ENCODE data around the gene SAMD9. TPM values are rescaled to one million over a fixed set of nuclear protein-coding genes. Genes with fewer than 3 reads are reported as not detected.

SAMD9 gene
- 0.87 and 1.7 TPM in 2 replicates for total RNA-seq

DNA sequence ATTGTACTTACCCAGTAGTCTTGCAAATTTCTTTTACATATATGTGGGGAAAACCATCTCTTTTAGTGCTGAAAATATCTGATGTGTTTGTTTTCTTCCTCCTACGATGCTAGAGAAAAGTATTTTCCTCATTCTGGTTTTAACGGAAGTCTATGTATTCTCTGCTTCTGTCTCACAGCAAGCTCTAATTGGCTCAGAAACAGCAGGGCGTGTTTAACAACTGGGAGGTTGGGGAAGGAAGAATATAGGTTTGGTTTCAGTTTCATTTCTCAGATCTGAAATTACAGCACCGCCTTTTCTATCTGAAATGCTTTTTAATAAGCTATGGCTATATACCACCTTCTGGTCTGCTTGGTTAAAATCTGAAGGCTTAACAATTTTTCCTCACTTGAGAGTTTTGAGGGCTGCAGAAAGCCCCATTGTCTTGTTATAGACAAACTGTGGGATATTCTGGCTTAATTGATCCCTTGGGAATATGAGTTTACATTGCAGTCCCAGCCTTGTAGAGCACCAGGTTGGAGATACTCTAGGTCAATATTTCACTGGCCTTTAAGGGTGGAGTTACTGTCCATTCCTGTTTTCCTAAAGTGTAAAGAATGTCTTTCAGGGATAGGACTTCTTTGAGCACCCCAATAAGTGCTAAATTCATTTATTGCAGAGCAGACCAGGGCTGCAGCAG lies at the start of gene SAMD9:
Gene SAMD9, minus strand, starts transcription at position 128 of the 679 bp plus-strand sequence. CDS start 11,882 bp downstream, outside the sequence.
- H3K4me3 ChIP-seq (ENCODE audit: low read depth, low read length) = peak within 1 kb of the TSS; percentile 56
- DNase-seq (ENCODE audit: low read depth) = peak; percentile 30
- TF ChIP-seq, protein P1, sequence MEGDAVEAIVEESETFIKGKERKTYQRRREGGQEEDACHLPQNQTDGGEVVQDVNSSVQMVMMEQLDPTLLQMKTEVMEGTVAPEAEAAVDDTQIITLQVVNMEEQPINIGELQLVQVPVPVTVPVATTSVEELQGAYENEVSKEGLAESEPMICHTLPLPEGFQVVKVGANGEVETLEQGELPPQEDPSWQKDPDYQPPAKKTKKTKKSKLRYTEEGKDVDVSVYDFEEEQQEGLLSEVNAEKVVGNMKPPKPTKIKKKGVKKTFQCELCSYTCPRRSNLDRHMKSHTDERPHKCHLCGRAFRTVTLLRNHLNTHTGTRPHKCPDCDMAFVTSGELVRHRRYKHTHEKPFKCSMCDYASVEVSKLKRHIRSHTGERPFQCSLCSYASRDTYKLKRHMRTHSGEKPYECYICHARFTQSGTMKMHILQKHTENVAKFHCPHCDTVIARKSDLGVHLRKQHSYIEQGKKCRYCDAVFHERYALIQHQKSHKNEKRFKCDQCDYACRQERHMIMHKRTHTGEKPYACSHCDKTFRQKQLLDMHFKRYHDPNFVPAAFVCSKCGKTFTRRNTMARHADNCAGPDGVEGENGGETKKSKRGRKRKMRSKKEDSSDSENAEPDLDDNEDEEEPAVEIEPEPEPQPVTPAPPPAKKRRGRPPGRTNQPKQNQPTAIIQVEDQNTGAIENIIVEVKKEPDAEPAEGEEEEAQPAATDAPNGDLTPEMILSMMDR (conservative IDR thresholded peaks at IDR 0.05; ENCODE audit: low read depth, low read length) = no peak

DNA sequence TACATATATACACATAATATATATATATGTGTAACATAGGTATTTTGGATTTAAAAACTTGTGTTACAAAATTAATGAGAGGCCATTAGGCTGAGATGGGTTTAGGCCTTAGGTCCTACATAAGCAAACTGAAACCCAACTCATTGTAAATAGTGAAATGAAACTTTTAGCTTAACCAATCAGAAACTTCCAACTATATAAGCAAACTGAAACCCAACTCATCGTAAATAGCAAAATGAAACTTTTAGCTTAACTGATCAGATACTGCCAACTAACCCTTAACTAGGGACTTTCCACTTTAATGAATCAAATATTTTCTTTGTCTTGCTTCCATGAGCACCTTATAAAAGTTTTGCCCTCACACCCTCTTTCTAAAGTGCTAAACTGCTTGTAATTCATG lies 47.7 kb upstream of the SAMD9 start:
- TF ChIP-seq, protein P1 (conservative IDR thresholded peaks at IDR 0.05; ENCODE audit: low read depth, low read length) = no peak
- no peak for DNase-seq (ENCODE audit: low read depth)
- no peak overlapping the region for H3K4me3 ChIP-seq (ENCODE audit: low read depth, low read length)

DNA sequence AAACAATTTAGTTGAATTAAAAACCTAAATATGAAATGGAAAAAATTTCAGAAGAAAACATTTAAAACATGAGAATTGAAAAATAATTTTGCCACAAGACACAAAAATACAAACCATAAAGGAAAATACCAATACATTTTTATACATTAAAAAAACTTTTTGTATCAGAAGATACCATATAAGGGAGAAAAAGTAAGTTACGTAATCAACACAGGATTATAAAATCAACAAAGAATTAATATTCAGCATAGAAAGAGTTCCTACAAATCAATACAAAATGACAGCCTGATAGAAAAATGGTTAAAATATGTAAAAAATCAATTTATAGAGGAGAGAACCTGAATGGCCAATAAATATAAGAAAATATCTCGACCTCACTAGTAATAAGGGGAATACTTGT lies 47.0 kb upstream of the SAMD9 start:
- TF ChIP-seq, protein P1 (conservative IDR thresholded peaks at IDR 0.05; ENCODE audit: low read depth, low read length) = no peak
- no peak for DNase-seq (ENCODE audit: low read depth)
- no peak overlapping the region for H3K4me3 ChIP-seq (ENCODE audit: low read depth, low read length)

DNA sequence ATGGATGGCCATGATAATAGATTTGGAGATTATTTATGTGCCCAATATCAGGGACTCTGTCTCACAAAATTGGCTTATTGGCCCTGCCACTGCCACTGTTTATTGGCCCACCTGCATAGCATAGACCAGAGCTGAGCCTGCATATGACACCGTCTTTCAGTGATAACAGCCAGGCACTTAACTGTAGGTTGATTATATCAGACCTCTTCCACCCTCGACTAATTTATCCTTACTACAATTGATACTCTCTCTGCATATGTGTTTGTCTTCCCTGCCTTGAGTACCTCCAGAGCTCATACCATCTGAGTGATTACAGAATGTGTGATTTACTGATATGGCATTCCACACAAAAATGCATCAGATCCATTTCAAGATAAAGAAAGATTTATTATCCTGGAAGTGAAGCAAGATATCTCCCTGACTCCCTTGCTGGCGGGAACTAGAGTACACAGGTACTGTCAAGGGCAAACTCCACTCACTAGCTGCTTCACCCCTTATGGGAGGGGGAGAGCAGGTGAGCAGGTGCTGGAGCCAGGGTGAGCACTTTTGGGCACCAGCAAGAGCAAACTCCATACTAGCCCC lies 43.5 kb upstream of the SAMD9 start:
- H3K4me3 ChIP-seq (ENCODE audit: low read depth, low read length) = no peak overlapping the region
- DNase-seq (ENCODE audit: low read depth) = no peak
- TF ChIP-seq, protein P1 (conservative IDR thresholded peaks at IDR 0.05; ENCODE audit: low read depth, low read length) = no peak

DNA sequence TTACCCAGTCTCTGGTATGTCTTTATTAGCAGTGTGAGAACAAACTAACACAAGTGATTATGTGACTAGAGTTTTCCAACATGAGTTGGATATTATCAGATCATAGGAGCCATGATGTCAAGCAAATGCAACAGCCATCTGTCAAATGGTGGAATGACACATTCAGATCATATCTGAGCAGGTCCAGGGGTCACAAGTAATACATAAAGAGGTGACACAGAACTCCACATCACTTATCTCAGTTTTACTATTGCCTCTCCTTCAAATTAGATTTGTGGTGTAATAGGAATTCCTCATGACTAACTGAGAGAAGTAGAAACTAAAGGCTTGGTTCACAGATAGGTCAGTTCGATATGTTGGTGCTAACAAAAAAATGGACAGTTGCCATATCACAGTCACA lies 42.6 kb upstream of the SAMD9 start:
- no peak overlapping the region for H3K4me3 ChIP-seq (ENCODE audit: low read depth, low read length)
- TF ChIP-seq, protein P1 (conservative IDR thresholded peaks at IDR 0.05; ENCODE audit: low read depth, low read length) = no peak
- DNase-seq (ENCODE audit: low read depth) = no peak

DNA sequence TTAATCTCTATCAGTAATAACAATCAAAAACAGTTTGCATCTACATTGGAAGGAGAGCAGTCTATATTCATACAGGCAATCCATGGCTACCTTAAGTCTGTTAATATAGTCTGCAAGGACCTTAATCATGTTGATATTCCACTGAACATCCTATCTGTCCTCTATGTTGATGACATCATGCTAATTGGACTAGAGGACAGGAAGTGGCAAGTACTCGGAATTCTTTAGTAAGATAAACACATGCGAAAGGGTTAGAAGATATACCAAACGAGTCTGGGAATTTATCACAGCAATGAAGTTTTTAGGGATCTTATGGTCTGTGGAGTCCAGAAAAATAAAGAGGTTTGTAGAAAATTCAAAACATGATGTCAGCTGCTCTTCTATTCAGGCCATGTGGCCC lies 41.7 kb upstream of the SAMD9 start:
- TF ChIP-seq, protein P1 (conservative IDR thresholded peaks at IDR 0.05; ENCODE audit: low read depth, low read length) = no peak
- DNase-seq (ENCODE audit: low read depth) = no peak
- no peak overlapping the region for H3K4me3 ChIP-seq (ENCODE audit: low read depth, low read length)

DNA sequence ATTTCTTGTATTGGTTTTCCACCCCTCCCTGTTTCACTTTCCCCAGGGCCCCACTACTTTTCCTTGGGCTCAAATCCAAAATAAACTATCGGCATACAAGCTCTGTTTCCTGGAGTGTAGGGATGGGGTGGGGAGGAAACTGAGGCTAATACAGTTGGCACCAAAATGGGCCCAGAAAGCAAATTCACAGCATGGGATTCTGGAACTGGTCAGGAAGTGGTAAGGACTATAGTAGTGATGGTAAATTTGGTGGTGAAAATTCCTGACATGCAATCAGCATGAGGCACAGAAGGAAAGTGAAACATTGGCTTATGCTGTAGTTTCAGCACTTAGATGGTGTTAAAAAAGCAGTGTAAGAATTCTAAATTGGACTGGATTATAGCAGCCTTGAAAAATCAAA lies 39.1 kb upstream of the SAMD9 start:
- TF ChIP-seq, protein P1 (conservative IDR thresholded peaks at IDR 0.05; ENCODE audit: low read depth, low read length) = no peak
- no peak overlapping the region for H3K4me3 ChIP-seq (ENCODE audit: low read depth, low read length)
- DNase-seq (ENCODE audit: low read depth) = no peak

All from epithelial cell of proximal tubule (primary cell).